T47D (cell line): Measurements from ENCODE around the gene CPTP.
"Not testable (repeated sequence)": the region's sequence is repeated elsewhere in the genome, so short reads cannot be mapped to it uniquely, and the experiment has no call there.

ENCODE experiments used
- DNase-seq, 2 experiments: peaks; one replicate each; pipeline versions ENCODE4 v3.0.0 to v3.0.0-alpha.2; 2011 to 2012; ENCODE audit warnings: low read depth in 1 of 2, low spot score in 1 of 2
- JUND ChIP-seq: IDR thresholded peaks from 2 replicates; pipeline ENCODE4 v1.6.1; 2012; ENCODE audit warnings: low read depth
- in situ Hi-C: cut with HindIII; loops from 2 replicates; pipeline ENCODE4 v1.10.0; 2016; ENCODE audit warnings: low sequenced_read_pairs, low pct_unique_long_range_greater_than_20kb

The CPTP gene

GRCh38 chr1:1357871-1358432 lies 33.4 kb downstream of the CPTP start:
- no peak for DNase-seq
- in situ Hi-C loops, result no loop called here
- TF ChIP-seq JUND, result no peak

GRCh38 chr1:1358433-1359271 lies 34.0 kb downstream of the CPTP start, which contains the start of gene MXRA8:
Gene MXRA8, minus strand, starts transcription at chr1:1358555. Its CDS starts 51 bp downstream, at chr1:1358504.
- peak in 1 of 2 experiments; percentile 69 for DNase-seq
- TF ChIP-seq JUND, result no peak
- in situ Hi-C loops, result no loop called here

GRCh38 chr1:1359308-1359663 lies 34.7 kb downstream of the CPTP start:
- DNase-seq, result no peak
- no peak for TF ChIP-seq JUND
- in situ Hi-C loops, result no loop called here

GRCh38 chr1:1359664-1360468 lies 35.3 kb downstream of the CPTP start:
- no peak for TF ChIP-seq JUND
- peak in 1 of 2 experiments; percentile 64 for DNase-seq
- in situ Hi-C loops, result no loop called here

- no peak for TF ChIP-seq JUND
- in situ Hi-C loops, result no loop called here
- peak; percentile 57 to 76 for DNase-seq
These were observed 36.0 kb downstream of the CPTP start for GRCh38 chr1:1360506-1361169.

DNA sequence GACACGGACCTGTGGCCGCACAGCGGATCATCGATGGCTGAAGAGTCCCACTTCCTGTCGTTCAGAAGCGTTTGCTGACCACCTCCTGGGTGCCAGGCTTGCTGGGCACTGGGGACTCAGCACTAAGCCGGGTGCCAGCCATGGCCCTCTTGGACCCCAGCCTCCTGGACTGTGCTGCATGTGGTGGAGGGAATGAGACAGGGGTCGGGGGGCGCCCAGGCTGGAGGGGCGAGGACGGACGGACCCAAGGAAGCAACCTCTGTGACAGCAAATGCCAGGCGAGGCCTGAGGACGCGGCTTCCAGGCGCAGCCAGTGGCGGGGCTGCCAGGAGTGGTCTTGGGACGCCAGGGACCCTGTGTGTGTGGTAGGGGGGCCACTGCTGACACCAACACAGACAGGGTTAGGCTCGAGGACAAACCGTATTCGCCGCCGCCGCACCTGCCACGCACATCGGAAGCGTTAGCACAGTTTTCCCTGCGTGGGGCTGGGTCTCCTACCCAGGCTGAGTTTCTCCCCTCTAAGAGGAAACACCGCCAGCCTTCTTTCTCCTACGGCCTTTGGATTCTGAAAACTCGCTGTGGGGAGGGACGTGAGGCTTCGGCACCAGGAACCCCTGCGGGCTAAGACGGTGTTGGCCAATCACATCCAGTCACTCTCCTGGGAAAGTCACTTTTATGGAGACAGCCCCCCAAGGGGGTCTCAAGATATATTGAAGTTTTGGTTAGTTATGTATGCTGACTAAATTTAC lies 36.8 kb downstream of the CPTP start:
- in situ Hi-C loops, result no loop called here
- TF ChIP-seq JUND, result no peak
- no peak for DNase-seq

GRCh38 chr1:1361982-1362423 lies 37.4 kb downstream of the CPTP start:
- DNase-seq, result peak in 1 of 2 experiments; percentile 38
- in situ Hi-C loops, result no loop called here

DNA sequence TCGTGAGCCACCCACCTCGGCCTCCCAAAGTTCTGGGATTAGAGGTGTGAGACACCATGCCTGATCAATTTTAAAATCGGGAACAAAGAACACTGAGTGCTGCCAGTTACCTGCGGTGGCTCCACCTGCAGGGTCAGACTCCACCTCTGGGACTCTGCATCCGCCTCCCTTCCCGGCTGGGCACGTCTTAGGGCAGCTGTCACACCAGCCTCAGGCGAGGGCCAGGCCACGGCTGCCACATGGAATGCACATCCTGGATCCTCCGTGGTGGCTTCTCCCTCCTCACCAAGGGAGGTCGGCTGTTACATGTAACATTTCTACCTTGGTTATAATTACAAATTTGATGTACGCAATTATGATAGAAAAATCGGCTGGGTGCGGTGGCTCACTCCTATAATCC lies 39.7 kb downstream of the CPTP start:
- peak; percentile 55 to 93 for DNase-seq
- TF ChIP-seq JUND, result no peak

More at GRCh38 chr1:1361982-1362423, 37.4 kb downstream of the CPTP start:
- no peak for TF ChIP-seq JUND

GRCh38 chr1:1365875-1366698 lies 41.5 kb downstream of the CPTP start:
- DNase-seq, result no peak
- no peak for TF ChIP-seq JUND
- in situ Hi-C loops, result no loop called here

More for the DNA sequence above, 39.7 kb downstream of the CPTP start:
- in situ Hi-C loops, result no loop called here

DNA sequence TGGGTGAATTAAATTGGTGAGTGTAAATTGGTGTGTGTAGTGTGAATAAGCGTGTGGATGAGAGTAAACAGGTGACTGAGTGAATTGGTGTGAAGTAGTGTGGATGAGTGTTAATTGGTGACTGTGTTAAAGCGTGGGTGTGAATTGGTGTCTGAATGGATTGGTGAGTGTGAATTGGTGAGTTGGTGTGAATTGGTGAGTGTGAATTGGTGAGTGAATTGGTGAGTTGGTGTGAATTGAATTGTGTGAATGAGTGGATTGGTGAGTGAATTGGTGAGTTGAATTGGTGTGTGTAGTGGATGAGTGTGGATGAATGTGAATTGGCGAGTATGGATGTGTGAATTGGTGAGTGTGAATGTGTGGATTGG lies 42.1 kb downstream of the CPTP start:
- in situ Hi-C loops, result no loop called here
- no peak for DNase-seq
- no peak for TF ChIP-seq JUND

DNA sequence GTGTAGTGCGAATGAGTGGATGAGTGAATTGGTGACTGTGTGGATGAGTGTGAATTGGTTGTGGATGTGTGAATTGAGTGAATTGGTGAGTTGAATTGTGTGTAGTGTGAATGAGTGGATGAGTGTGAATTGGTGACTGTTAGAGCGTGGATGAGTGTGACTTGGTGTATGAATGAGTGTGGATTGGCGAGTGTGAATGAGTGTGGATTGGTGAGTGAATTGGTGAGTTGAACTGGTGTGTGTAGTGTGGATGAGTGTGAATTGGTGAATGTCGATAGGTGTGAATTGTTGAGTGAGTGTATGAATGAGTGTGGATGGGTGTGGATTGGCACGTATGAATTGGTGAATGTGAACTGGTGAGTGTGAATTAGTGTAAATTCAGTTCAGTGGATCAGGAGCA lies 42.7 kb downstream of the CPTP start:
- in situ Hi-C loops, result no loop called here
- no peak for TF ChIP-seq JUND
- DNase-seq, result no peak

DNA sequence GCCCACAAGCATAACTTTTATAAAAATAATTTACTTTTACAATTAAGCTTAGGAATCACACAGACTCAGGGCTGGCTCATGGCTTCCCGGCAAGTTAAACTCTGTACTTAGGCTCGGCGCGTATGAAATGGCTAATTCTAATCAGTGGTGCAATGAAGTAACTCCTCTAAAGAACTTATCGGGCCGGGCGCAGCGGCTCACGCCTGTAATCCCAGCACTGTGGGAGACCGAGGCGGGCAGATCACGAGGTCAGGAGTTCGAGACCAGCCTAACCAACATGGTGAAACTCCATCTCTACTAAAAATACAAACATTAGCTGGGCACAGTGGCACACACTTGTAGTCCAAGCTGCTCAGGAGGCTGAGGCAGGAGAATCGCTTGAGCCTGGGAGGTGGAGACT lies 45.5 kb downstream of the CPTP start:
- in situ Hi-C loops, result not testable (repeated sequence)

More for the DNA sequence above, 45.5 kb downstream of the CPTP start:
- DNase-seq, result not testable (repeated sequence)
